Measurements from ENCODE around the gene SDC3. TPM values are rescaled to one million over a fixed set of nuclear protein-coding genes. Genes with fewer than 3 reads are reported as not detected.

Gene SDC3
- total and polyA plus RNA-seq, 4 donors, result 3.3 to 27.5 (median 16.6) TPM

DNA sequence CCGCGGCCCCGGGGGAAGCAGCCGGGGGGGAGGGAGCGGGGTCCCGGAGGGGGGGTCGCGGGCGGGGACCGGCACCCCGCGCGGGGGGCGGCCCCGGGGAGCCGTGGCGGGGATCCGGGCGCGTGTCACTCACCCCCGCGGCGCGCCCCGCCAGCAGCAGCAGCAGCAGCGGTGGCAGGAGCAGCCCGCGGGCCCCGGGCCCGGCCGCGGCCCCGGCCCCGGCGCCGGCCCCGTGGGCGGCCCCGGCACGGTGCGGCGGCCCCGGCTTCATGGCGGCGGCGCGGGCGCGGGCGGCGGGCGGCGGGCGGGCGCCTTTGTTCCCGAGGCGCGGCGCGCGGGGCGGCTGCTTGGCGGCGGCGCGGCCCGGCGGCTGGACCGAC, 252 bp downstream of the SDC3 start:
- H3K9me3 ChIP-seq (ENCODE audit: control insufficient read depth in 4 of 4, low read length in 3 of 4), result no peaks in the 10 kb centered on the region
- no peaks in the 10 kb centered on the region for H3K36me3 ChIP-seq (ENCODE audit: control insufficient read depth in 4 of 4, insufficient read depth in 3 of 4, low read depth in 1 of 4, low read length in 3 of 4)
- no peaks in the 10 kb centered on the region for H3K27me3 ChIP-seq (ENCODE audit: control insufficient read depth in 4 of 4, insufficient read depth in 4 of 4, low read length in 3 of 4)
- no peak overlapping the region for H3K27ac ChIP-seq (ENCODE audit: low read depth in 1 of 2, low read length in 2 of 2)
- no peak for TF ChIP-seq RXRA (IDR thresholded peaks at IDR 0.05)
- TF ChIP-seq, protein P1, sequence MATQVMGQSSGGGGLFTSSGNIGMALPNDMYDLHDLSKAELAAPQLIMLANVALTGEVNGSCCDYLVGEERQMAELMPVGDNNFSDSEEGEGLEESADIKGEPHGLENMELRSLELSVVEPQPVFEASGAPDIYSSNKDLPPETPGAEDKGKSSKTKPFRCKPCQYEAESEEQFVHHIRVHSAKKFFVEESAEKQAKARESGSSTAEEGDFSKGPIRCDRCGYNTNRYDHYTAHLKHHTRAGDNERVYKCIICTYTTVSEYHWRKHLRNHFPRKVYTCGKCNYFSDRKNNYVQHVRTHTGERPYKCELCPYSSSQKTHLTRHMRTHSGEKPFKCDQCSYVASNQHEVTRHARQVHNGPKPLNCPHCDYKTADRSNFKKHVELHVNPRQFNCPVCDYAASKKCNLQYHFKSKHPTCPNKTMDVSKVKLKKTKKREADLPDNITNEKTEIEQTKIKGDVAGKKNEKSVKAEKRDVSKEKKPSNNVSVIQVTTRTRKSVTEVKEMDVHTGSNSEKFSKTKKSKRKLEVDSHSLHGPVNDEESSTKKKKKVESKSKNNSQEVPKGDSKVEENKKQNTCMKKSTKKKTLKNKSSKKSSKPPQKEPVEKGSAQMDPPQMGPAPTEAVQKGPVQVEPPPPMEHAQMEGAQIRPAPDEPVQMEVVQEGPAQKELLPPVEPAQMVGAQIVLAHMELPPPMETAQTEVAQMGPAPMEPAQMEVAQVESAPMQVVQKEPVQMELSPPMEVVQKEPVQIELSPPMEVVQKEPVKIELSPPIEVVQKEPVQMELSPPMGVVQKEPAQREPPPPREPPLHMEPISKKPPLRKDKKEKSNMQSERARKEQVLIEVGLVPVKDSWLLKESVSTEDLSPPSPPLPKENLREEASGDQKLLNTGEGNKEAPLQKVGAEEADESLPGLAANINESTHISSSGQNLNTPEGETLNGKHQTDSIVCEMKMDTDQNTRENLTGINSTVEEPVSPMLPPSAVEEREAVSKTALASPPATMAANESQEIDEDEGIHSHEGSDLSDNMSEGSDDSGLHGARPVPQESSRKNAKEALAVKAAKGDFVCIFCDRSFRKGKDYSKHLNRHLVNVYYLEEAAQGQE (IDR thresholded peaks at IDR 0.05), result no peak
- TF ChIP-seq EGR1 (IDR thresholded peaks at IDR 0.05; ENCODE audit: low read depth in 2 of 2), result no peak
- TF ChIP-seq HNF4G (IDR thresholded peaks at IDR 0.05), result no peak
- no peak for TF ChIP-seq FOXA2 (IDR thresholded peaks at IDR 0.05)
- TF ChIP-seq, protein P2, sequence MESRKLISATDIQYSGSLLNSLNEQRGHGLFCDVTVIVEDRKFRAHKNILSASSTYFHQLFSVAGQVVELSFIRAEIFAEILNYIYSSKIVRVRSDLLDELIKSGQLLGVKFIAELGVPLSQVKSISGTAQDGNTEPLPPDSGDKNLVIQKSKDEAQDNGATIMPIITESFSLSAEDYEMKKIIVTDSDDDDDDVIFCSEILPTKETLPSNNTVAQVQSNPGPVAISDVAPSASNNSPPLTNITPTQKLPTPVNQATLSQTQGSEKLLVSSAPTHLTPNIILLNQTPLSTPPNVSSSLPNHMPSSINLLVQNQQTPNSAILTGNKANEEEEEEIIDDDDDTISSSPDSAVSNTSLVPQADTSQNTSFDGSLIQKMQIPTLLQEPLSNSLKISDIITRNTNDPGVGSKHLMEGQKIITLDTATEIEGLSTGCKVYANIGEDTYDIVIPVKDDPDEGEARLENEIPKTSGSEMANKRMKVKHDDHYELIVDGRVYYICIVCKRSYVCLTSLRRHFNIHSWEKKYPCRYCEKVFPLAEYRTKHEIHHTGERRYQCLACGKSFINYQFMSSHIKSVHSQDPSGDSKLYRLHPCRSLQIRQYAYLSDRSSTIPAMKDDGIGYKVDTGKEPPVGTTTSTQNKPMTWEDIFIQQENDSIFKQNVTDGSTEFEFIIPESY (IDR thresholded peaks at IDR 0.05), result no peak
- TF ChIP-seq, protein P3, sequence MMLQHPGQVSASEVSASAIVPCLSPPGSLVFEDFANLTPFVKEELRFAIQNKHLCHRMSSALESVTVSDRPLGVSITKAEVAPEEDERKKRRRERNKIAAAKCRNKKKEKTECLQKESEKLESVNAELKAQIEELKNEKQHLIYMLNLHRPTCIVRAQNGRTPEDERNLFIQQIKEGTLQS (IDR thresholded peaks at IDR 0.05), result no peak
- TF ChIP-seq, protein P4, sequence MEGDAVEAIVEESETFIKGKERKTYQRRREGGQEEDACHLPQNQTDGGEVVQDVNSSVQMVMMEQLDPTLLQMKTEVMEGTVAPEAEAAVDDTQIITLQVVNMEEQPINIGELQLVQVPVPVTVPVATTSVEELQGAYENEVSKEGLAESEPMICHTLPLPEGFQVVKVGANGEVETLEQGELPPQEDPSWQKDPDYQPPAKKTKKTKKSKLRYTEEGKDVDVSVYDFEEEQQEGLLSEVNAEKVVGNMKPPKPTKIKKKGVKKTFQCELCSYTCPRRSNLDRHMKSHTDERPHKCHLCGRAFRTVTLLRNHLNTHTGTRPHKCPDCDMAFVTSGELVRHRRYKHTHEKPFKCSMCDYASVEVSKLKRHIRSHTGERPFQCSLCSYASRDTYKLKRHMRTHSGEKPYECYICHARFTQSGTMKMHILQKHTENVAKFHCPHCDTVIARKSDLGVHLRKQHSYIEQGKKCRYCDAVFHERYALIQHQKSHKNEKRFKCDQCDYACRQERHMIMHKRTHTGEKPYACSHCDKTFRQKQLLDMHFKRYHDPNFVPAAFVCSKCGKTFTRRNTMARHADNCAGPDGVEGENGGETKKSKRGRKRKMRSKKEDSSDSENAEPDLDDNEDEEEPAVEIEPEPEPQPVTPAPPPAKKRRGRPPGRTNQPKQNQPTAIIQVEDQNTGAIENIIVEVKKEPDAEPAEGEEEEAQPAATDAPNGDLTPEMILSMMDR (IDR thresholded peaks at IDR 0.05; ENCODE audit: low read depth, low read length, missing input control), result no peak
- no peak for TF ChIP-seq JUND (IDR thresholded peaks at IDR 0.05)
- no peak for TF ChIP-seq HNF4A (conservative IDR thresholded peaks at IDR 0.05)
- TF ChIP-seq FOXA1 (IDR thresholded peaks at IDR 0.05), result no peak
- no peak for TF ChIP-seq YY1 (IDR thresholded peaks at IDR 0.05)
- no peak for TF ChIP-seq NR2F2 (IDR thresholded peaks at IDR 0.05)
- no peak for TF ChIP-seq SP1 (IDR thresholded peaks at IDR 0.05)
- TF ChIP-seq, protein P5, sequence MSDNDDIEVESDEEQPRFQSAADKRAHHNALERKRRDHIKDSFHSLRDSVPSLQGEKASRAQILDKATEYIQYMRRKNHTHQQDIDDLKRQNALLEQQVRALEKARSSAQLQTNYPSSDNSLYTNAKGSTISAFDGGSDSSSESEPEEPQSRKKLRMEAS (IDR thresholded peaks at IDR 0.05), result no peak
- TF ChIP-seq TAF1 (conservative IDR thresholded peaks at IDR 0.05), result no peak
- TF ChIP-seq RAD21 (IDR thresholded peaks at IDR 0.05), result no peak
- no peak for TF ChIP-seq GABPA (IDR thresholded peaks at IDR 0.05 in 1 of 2, conservative IDR thresholded peaks at IDR 0.05 in 1 of 2)
- WGBS, result 1% methylated on average over 69 of the region's 69 CpGs
- H3K4me1 ChIP-seq (ENCODE audit: control insufficient read depth in 4 of 4, insufficient read depth in 4 of 4, low read length in 3 of 4), result peaks cover 0 to 10% (median 3%) of the 10 kb centered on the region in 4 donors
- H3K9ac ChIP-seq (ENCODE audit: low read depth in 1 of 2, low read length in 2 of 2), result no peak overlapping the region
- DNase-seq (ENCODE audit: low spot score), result no peak
- peak overlapping the region in 1 of 3 donors; percentile 66 for H3K4me3 ChIP-seq (ENCODE audit: low read depth in 1 of 3, low read length in 3 of 3)

Data from liver (tissue), 9 donors.